Measurements from ENCODE around the gene GPD1L. TPM values are rescaled to one million over a fixed set of nuclear protein-coding genes. Genes with fewer than 3 reads are reported as not detected.

GPD1L gene
- total RNA-seq, 1 donor from 2014 or later, result 77.9 TPM

DNA sequence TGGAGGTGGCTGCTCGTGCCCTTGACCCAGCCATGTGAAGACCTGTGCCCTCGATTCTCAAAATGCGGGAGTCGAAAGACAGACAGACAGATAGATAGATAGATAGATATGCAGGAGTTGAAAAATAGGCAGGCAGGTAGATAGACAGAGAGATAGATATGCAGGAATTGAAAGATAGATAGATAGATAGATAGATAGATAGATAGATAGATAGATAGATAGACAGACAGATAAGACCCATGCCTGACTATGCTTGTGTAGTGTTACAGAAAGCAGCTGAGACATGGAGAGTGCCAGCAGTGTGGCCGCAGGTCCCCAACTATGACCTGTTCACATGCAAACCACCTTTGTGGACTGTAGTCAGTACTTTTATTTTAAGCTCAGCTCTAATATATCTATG, 17.2 kb downstream of the GPD1L start:
- Histone ChIP-seq H3K4me1 (peaks cover 5% of the 10 kb centered on the region), H3K27ac (no peak overlapping the region), H3K9me3 (no peaks in the 10 kb centered on the region), H3K27me3 (ENCODE audit: low read depth) (no peaks in the 10 kb centered on the region), H3K4me3 (no peak overlapping the region), H3K36me3 (no peaks in the 10 kb centered on the region)
- DNase-seq, result no peak
- TF ChIP-seq, protein P1, sequence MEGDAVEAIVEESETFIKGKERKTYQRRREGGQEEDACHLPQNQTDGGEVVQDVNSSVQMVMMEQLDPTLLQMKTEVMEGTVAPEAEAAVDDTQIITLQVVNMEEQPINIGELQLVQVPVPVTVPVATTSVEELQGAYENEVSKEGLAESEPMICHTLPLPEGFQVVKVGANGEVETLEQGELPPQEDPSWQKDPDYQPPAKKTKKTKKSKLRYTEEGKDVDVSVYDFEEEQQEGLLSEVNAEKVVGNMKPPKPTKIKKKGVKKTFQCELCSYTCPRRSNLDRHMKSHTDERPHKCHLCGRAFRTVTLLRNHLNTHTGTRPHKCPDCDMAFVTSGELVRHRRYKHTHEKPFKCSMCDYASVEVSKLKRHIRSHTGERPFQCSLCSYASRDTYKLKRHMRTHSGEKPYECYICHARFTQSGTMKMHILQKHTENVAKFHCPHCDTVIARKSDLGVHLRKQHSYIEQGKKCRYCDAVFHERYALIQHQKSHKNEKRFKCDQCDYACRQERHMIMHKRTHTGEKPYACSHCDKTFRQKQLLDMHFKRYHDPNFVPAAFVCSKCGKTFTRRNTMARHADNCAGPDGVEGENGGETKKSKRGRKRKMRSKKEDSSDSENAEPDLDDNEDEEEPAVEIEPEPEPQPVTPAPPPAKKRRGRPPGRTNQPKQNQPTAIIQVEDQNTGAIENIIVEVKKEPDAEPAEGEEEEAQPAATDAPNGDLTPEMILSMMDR (IDR thresholded peaks at IDR 0.05), result no peak
- intact Hi-C loops (cut with DNase I), result no loop called here
- ATAC-seq, result no peak

DNA sequence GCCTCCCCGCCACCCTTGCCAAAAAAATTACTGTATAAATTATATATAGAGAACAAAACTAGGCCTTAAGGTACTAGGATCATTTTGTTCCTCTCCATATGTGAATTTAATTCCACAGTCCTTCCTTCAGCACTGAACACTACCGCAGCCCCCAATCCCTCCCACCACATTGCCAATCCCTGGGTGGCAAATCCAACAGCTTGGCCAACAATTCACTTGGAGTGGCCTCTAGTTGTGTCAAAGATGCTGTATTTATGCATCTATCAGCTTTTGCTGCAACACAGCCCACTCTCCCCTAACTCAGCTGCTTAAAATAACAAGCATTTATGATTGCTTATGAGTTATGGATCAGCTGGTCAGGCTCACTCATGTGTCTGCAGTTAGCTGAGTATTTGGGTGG, 18.6 kb downstream of the GPD1L start:
- TF ChIP-seq, protein P1 (IDR thresholded peaks at IDR 0.05), result no peak
- H3K4me3 ChIP-seq, result no peak overlapping the region
- intact Hi-C loops (cut with DNase I), result no loop called here
- ATAC-seq, result no peak
- H3K9me3 ChIP-seq, result no peaks in the 10 kb centered on the region
- DNase-seq, result no peak
- no peaks in the 10 kb centered on the region for H3K36me3 ChIP-seq
- no peak overlapping the region for H3K27ac ChIP-seq
- H3K27me3 ChIP-seq (ENCODE audit: low read depth), result no peaks in the 10 kb centered on the region
- H3K4me1 ChIP-seq, result peaks cover 5% of the 10 kb centered on the region

DNA sequence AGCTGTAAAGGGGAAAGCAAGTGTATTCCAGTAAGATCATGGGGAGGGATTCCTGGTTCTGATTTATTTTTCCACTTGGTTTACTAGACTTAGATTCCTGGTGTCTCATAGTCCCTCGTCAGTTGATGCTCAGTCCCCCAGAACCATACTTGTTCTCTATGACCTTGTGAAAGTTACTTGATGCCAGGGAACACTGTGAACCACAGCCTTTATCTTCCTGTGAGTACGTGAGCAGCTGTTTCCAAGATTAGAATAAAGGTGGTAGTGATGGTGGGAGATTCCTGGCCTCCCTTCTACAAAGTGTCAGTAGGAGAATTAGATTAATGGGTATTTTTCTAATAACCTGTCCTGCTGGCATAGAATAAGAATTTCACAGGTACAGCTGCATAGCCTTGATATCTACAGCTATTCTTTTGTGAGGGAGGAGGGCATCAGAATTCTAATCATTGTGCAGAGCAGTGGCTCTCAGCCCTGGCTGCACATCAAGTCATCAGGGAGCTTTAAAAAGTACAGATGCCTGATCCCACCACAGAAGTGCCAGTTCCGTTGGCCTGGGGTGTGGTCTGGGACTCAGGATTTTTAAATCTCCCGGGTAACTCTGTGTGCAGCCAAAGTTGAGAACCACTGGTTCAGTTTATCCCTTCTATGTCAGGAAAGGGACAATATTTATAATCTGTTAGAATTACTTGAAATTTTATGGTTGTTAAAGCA, 20.0 kb downstream of the GPD1L start:
- peaks cover 12% of the 10 kb centered on the region for H3K36me3 ChIP-seq
- H3K4me3 ChIP-seq, result no peak overlapping the region
- intact Hi-C loops (cut with DNase I), result no loop called here
- DNase-seq (no peak), ATAC-seq (no peak)
- no peaks in the 10 kb centered on the region for H3K4me1 ChIP-seq
- no peaks in the 10 kb centered on the region for H3K9me3 ChIP-seq
- TF ChIP-seq, protein P1 (IDR thresholded peaks at IDR 0.05), result no peak
- no peaks in the 10 kb centered on the region for H3K27me3 ChIP-seq (ENCODE audit: low read depth)
- no peak overlapping the region for H3K27ac ChIP-seq

DNA sequence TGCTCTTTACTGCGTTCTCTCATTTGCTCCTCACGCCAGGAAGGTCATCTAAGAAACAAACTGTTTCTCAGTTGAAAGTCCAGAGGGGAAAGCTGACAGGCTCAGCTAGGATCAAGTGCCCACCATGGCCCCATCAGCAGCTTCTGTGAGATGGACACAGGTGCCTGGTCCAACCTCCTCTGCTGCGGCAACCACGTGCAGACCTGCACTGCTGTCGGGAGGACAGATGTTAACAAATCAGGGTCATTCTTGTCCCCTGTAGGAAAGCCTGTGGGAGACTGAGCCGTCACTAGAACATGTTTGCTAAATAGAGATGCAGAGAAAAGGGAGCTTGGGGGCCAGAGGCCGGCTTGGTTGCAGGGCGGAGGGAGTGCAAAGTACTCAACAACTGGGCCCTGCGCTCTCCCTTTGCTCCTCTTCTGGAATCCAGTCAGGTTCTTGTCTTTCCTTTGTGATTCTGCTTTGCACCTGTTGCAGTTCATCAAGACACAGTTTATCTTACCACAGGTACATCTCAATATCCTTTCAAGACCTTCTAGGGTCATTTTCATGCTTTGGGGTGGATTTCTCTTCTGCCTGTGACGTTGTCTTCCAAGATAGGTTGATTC, 20.9 kb downstream of the GPD1L start:
- Histone ChIP-seq H3K27me3 (ENCODE audit: low read depth) (no peaks in the 10 kb centered on the region), H3K4me1 (no peaks in the 10 kb centered on the region), H3K9me3 (no peaks in the 10 kb centered on the region), H3K36me3 (peaks cover 13% of the 10 kb centered on the region), H3K4me3 (no peak overlapping the region), H3K27ac (no peak overlapping the region)
- intact Hi-C loops (cut with DNase I), result no loop called here
- DNase-seq (no peak), ATAC-seq (no peak)
- TF ChIP-seq, protein P1 (IDR thresholded peaks at IDR 0.05), result no peak

DNA sequence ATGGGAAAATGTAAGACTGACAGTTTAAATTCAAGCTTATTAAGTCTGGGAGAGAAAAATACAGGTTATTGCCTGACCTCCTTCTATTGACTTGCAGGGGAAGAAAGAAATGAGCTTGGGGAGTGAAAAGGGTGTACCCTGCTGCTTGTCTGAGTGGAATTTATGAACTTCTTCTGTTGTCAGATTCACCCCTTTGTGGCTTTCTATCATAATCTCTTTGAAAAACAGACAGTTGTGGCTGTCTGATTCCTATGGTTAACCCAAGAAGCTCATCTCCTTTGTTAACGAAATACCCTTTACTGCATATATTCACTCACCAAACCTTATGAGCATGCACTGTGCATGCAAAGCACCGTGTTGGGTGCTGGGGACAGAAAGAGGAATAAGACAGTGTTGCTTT, 22.5 kb downstream of the GPD1L start:
- Histone ChIP-seq H3K4me1 (no peaks in the 10 kb centered on the region), H3K27me3 (ENCODE audit: low read depth) (no peaks in the 10 kb centered on the region), H3K9me3 (no peaks in the 10 kb centered on the region), H3K4me3 (no peak overlapping the region), H3K27ac (no peak overlapping the region), H3K36me3 (peaks cover 13% of the 10 kb centered on the region)
- ATAC-seq (no peak), DNase-seq (no peak)
- TF ChIP-seq, protein P1 (IDR thresholded peaks at IDR 0.05), result no peak
- intact Hi-C loops (cut with DNase I), result no loop called here

Data from lower lobe of right lung (tissue), 2 donors.